ENCODE measurements around the gene TTYH3.

DNA sequence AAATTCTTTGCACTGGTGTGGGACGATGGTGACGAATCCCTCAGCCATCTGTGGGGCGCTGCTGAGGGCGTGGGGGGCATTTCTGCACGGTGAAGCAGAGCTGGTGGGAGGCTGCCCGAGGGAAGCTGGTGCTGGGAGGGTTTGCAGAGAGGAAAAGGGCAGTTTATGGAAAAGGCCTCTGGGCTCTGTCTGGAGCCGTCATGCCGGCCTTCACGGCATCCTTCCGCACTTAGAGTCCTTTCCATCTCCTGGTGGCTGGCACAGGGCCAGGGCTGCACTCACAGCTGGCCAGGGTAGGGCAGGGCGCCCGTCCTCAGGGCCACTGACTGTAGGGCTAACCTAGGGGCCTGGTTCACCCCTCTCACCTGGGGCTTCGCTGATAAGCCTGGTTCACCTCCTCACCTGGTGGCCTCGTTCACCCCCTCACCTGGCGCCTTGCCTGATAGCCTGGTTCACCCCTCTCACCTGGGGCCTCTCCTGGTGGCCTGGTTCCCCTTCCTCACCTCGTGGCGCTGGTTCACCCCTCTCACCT, 55.6 kb downstream of the TTYH3 start:
- TF ChIP-seq, protein P1, sequence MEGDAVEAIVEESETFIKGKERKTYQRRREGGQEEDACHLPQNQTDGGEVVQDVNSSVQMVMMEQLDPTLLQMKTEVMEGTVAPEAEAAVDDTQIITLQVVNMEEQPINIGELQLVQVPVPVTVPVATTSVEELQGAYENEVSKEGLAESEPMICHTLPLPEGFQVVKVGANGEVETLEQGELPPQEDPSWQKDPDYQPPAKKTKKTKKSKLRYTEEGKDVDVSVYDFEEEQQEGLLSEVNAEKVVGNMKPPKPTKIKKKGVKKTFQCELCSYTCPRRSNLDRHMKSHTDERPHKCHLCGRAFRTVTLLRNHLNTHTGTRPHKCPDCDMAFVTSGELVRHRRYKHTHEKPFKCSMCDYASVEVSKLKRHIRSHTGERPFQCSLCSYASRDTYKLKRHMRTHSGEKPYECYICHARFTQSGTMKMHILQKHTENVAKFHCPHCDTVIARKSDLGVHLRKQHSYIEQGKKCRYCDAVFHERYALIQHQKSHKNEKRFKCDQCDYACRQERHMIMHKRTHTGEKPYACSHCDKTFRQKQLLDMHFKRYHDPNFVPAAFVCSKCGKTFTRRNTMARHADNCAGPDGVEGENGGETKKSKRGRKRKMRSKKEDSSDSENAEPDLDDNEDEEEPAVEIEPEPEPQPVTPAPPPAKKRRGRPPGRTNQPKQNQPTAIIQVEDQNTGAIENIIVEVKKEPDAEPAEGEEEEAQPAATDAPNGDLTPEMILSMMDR (IDR thresholded peaks at IDR 0.05), result no peak
- TF ChIP-seq POLR2A (IDR thresholded peaks at IDR 0.05), result no peak
- TF ChIP-seq EP300 (IDR thresholded peaks at IDR 0.05), result no peak

All from ovary (tissue), 3 donors.